Fibroblast of mammary gland (primary cell): ENCODE results near the gene VWA3A.
A peak's percentile ranks its signal among the peaks of the same experiment; 100 is the strongest.

Source experiments
- DNase-seq: peaks from one replicate; pipeline ENCODE4 v3.0.0-alpha.2; 2010; ENCODE audit warnings: low read depth
- H3K4me3 ChIP-seq: 2 replicates; pipeline ENCODE4 v1.5.1; 2011; ENCODE audit warnings: low read depth, mild to moderate bottlenecking, low read length, moderate library complexity; ENCODE audit not compliant: control insufficient read depth
- CTCF ChIP-seq: conservative IDR thresholded peaks from 2 replicates; pipeline ENCODE4 v1.5.1; 2011; ENCODE audit warnings: low read depth, low read length, inconsistent platforms; ENCODE audit not compliant: control insufficient read depth, insufficient read depth

The VWA3A gene

GRCh38 chr16:22063888-22064467 is 28.4 kb upstream of the VWA3A start:
- TF ChIP-seq CTCF = no peak
- DNase-seq = no peak
- H3K4me3 ChIP-seq = no peak overlapping the region

- no peak for TF ChIP-seq CTCF
- DNase-seq = no peak
- no peak overlapping the region for H3K4me3 ChIP-seq
Observed at GRCh38 chr16:22065252-22065651, 27.1 kb upstream of the VWA3A start.

- TF ChIP-seq CTCF = no peak
- H3K4me3 ChIP-seq = peak overlapping the region; percentile 31
- peak; percentile 86 for DNase-seq
Observed at GRCh38 chr16:22070361-22071330, 21.7 kb upstream of the VWA3A start.

- no peak for TF ChIP-seq CTCF
- no peak for DNase-seq
- H3K4me3 ChIP-seq = peak overlapping the region; percentile 31
Observed at GRCh38 chr16:22071331-22071910, 20.9 kb upstream of the VWA3A start.

- no peak for TF ChIP-seq CTCF
- DNase-seq = no peak
- H3K4me3 ChIP-seq = no peak overlapping the region
Observed at GRCh38 chr16:22073350-22073749, 19.0 kb upstream of the VWA3A start.

GRCh38 chr16:22075043-22075757 is 17.1 kb upstream of the VWA3A start:
- H3K4me3 ChIP-seq = no peak overlapping the region
- TF ChIP-seq CTCF = no peak
- DNase-seq = peak; percentile 47
